Testis (tissue), 2 donors: ENCODE data around the gene EPS8L3.

Experiments used
- POLR2A ChIP-seq: fragments of 450-650 bp; IDR thresholded peaks from one replicate; pipeline ENCODE4 v1.6.1; 2017; ENCODE audit warnings: antibody characterized with exemption, mild to moderate bottlenecking, moderate library complexity
- TF ChIP-seq, protein P1 (sequence below), 3 experiments: fragments of 450-650 bp in 2 of 3; fragments of 200-600 bp in 1 of 3; sonication (generic) in 1 of 3; IDR thresholded peaks; one replicate each; pipeline ENCODE4 v1.5.1; 2016 to 2019; ENCODE audit warnings: antibody characterized with exemption in 3 of 3, mild to moderate bottlenecking in 2 of 3, moderate library complexity in 1 of 3

DNA sequence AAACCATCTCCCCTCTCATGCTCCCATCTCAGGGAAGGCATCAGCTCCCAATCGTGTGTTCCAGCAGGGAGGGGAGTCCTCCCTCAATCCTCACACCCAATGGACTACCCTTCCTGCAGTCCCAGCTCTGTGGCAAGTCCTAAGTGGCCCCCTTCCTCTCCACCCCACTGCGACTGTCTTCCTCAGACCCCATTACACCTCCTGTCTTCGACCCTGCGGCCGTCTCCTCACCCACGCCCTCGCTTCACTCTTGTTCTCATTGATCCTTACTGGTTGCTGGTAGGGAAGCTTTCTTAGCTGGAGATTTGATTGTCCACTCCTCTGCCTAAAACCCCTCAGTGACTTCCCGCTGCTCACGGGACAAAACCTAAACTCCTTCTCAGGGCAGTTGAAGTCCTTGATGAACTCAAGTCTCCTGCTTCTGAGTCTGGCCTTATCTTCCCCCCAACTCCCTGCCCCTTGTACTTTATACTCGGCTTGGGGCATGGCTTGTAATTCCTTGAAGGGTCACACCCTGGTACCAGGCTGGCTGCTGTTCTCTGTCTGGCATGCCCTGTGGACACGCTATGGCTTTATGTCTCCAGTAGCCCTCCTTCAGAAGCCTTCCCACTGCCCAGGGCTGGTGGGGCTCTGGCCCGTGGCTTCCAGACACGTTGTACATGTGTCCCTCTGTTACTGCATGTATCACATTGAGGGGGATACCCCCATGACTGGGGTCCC lies 2.3 kb upstream of the EPS8L3 start:
- TF ChIP-seq, protein P1, sequence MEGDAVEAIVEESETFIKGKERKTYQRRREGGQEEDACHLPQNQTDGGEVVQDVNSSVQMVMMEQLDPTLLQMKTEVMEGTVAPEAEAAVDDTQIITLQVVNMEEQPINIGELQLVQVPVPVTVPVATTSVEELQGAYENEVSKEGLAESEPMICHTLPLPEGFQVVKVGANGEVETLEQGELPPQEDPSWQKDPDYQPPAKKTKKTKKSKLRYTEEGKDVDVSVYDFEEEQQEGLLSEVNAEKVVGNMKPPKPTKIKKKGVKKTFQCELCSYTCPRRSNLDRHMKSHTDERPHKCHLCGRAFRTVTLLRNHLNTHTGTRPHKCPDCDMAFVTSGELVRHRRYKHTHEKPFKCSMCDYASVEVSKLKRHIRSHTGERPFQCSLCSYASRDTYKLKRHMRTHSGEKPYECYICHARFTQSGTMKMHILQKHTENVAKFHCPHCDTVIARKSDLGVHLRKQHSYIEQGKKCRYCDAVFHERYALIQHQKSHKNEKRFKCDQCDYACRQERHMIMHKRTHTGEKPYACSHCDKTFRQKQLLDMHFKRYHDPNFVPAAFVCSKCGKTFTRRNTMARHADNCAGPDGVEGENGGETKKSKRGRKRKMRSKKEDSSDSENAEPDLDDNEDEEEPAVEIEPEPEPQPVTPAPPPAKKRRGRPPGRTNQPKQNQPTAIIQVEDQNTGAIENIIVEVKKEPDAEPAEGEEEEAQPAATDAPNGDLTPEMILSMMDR (IDR thresholded peaks at IDR 0.05) = no peak
- no peak for TF ChIP-seq POLR2A
